ENCODE results near the gene GDF9. TPM values are rescaled to one million over a fixed set of nuclear protein-coding genes. Genes with fewer than 3 reads are reported as not detected.

GDF9 gene
- total RNA-seq, 2 experiments from 2014 or later: 0.77 to 0.80 TPM

DNA sequence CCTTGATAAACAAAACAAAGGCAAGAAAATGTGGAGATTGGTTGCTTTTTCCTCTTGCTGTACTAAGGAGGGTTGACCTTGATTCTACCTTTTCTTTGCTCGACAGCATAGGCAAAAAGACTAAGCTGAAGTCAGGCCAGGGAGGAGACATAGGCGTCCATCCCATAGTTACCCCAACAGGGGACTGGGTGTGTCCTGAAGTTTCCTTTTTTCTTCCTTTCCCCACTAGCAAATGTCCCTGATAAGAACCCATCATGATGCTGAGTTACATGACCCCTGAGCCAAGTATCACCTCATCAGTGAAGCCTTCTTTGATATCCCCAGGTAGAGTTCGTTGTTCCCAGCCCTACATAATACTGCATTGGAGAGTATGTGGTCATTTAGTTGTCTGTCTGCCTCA lies 26.0 kb downstream of the GDF9 start:
- Mint-ChIP-seq H3K27ac (no peak overlapping the region), H3K27me3 (no peaks in the 10 kb centered on the region), H3K9me3 (no peaks in the 10 kb centered on the region), H3K4me1 (no peaks in the 10 kb centered on the region), H3K36me3 (no peaks in the 10 kb centered on the region), H3K4me3 (no peak overlapping the region)
- DNase-seq: no peak
- no peak for ATAC-seq (ENCODE audit: low read depth)
- POLR2A ChIA-PET: no interaction called here

DNA sequence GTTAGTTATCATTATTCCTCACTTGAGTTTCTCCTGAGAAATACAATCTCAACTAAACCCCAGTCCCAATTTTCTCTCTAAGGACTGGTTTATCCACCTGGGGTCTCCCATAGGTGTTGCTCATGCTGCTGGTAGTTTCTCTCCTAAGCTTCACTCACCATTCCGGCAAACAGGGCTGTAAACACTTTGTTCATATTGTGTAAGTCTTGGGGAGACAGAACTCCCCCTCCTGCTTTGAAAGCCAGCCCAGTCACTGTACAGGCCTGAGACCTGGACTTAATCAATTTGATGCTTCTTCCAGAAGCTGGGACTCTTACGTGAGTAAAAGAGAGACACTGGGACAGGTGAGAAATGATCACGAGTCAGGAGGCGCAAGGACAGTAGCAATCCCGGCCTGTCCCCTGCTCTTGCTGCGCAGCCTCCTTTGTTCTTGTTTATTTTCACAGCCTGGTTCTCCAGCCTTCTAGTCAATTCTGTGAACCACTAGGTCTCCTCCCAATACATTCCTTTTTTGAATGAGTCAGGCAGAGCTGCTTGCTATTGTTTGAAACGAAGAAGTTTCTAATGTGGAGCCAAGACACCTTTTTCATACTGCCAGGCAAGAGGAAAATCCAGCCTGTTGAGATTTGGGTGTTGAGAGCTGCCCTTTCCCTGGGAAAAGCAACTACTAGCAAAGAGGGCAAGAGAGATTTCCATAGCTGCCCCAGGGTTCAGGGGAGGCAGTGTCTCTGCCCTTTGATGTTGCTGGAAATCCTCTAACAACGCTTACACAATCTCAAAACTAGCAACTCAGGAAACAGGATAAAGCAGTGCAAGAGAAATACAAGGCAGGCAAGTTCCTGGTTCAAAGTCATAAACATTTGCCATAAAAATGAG lies 26.6 kb downstream of the GDF9 start:
- H3K4me1 Mint-ChIP-seq: no peaks in the 10 kb centered on the region
- H3K27ac Mint-ChIP-seq: no peak overlapping the region
- no peak for DNase-seq
- H3K36me3 Mint-ChIP-seq: no peaks in the 10 kb centered on the region
- no peaks in the 10 kb centered on the region for H3K27me3 Mint-ChIP-seq
- no peak for ATAC-seq (ENCODE audit: low read depth)
- H3K4me3 Mint-ChIP-seq: no peak overlapping the region
- no peaks in the 10 kb centered on the region for H3K9me3 Mint-ChIP-seq
- POLR2A ChIA-PET: no interaction called here

DNA sequence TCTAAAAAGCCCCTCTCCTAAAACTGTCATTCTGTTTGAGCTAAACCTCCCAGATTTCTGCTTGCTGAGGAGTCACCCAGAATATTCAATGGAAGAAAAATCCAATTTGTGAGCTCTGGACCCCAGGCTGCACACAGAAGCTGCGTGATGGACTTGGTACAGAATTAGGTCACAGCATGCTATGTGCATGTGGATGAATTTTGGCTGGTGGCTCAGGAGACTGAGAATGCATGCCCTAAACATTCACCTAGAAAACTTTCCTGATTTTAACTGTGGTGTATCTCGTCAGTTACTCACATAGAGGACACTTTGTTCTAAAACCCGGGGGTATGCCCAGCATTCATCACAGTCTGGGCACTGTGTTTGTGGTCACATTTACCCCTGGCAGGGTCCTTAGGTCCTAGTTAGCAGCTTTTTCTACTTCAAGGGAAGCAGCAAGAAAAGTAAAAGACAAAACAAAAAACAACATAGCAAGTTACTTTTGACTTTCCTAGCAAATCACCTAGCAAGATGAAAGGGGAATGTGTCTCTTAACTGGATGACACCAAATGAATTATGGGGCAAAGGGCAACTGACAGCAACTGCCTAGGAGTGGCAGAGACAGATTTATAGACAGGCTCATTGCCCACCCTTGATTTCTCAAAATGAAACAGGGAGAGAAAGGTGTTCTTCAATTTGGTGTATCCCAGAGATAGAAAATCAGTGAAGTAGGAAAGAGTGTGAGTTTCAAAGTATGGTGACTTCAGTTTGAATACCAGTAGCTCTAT lies 27.6 kb downstream of the GDF9 start:
- H3K27me3 Mint-ChIP-seq: no peaks in the 10 kb centered on the region
- no peaks in the 10 kb centered on the region for H3K36me3 Mint-ChIP-seq
- no peak overlapping the region for H3K4me3 Mint-ChIP-seq
- no peak for ATAC-seq (ENCODE audit: low read depth)
- H3K27ac Mint-ChIP-seq: no peak overlapping the region
- H3K9me3 Mint-ChIP-seq: no peaks in the 10 kb centered on the region
- POLR2A ChIA-PET: no interaction called here
- no peaks in the 10 kb centered on the region for H3K4me1 Mint-ChIP-seq
- DNase-seq: no peak

DNA sequence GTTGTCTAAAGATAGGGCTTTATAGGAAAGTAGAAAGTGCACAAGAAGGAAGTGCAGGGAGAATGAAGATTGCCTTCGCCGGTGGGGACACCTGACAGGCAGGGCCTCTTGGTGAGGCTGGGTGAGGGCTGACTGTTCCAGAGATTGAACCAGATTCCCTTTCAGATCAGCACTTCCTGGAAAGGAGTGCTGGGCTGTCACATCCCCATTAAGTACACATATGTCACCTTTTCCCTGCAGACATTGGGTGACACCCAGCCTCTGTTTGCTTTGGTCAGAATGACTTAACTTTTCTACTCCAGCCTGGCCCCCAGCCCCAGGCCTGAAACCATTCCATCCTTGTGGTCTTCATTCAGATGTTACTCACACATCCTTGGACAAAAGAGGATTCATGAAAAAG lies 28.4 kb downstream of the GDF9 start:
- Mint-ChIP-seq H3K4me1 (no peaks in the 10 kb centered on the region), H3K36me3 (no peaks in the 10 kb centered on the region), H3K27ac (no peak overlapping the region), H3K9me3 (no peaks in the 10 kb centered on the region), H3K4me3 (no peak overlapping the region), H3K27me3 (peaks cover under 1% of the 10 kb centered on the region)
- no peak for ATAC-seq (ENCODE audit: low read depth)
- no peak for DNase-seq
- POLR2A ChIA-PET: interaction anchor here (0.7 kb wide), 1 partner anchor 18 kb away, joined by 3 read pairs; no protein-coding TSS in a partner anchor

DNA sequence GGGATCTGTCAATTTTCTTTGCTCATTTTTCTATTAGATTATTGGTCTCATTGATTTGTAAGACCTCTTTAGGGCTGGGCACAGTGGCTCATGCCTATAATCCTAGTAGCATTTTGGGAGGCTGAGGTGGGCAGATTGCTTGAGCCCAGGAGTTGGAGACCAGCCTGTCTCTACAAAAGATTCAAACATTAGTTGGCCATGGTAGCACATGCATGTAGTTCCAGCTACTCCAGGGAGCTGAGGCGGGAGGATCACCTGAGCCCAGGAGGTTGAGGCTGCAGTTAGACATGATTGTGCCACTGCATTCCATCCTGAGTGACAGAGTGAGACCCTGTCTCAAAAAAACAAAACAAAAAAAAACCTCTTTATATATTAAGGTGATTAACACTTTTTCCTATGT lies 29.4 kb downstream of the GDF9 start:
- no peak for ATAC-seq (ENCODE audit: low read depth)
- POLR2A ChIA-PET: interaction anchor here (0.7 kb wide), 1 partner anchor 19 kb away, joined by 3 read pairs; no protein-coding TSS in a partner anchor
- DNase-seq: no peak
- H3K4me1 Mint-ChIP-seq: no peaks in the 10 kb centered on the region
- H3K9me3 Mint-ChIP-seq: no peaks in the 10 kb centered on the region
- H3K27me3 Mint-ChIP-seq: peaks cover 3% of the 10 kb centered on the region
- no peak overlapping the region for H3K27ac Mint-ChIP-seq
- no peak overlapping the region for H3K4me3 Mint-ChIP-seq
- no peaks in the 10 kb centered on the region for H3K36me3 Mint-ChIP-seq

DNA sequence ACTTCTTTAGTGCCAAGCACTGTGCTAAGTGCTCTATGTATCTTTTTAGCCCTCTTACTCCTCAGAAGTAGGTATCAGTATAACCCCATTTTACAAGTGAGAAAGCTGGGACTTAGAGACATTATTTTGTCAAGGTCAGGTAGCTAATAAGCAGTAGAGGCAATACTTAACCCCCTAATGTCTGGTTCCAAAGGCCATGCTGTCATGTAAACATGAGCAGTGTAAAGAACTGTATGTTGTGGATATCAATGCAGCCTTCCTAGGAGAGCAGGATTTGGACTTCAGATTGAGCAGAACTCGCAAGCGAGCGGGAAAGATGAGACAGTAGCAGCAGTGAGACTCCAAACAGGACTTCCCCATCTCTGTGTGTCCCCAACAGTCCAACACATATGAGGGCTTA lies 32.2 kb downstream of the GDF9 start:
- H3K4me3 Mint-ChIP-seq: no peak overlapping the region
- no peaks in the 10 kb centered on the region for H3K36me3 Mint-ChIP-seq
- peaks cover 17% of the 10 kb centered on the region for H3K27me3 Mint-ChIP-seq
- DNase-seq (no peak), ATAC-seq (ENCODE audit: low read depth) (no peak)
- POLR2A ChIA-PET: no interaction called here
- H3K27ac Mint-ChIP-seq: no peak overlapping the region
- no peaks in the 10 kb centered on the region for H3K9me3 Mint-ChIP-seq
- H3K4me1 Mint-ChIP-seq: peaks cover 6% of the 10 kb centered on the region

DNA sequence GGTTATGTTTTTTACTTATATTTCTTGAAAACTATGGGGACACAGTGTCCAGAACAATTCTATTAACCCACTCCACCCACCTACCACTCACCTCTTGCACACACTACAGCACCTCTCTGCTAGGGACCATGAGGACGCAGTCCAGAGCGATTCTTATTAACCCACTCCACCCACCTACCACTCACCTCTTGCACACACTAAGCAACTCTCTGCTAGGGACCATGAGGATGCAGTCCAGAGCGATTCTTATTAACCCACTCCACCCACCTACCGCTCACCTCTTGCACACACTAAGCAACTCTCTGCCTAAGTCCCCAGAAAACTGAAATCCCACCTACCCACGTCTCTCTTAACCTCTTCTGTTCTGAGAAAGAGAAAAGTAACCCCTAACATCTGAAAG lies 33.7 kb downstream of the GDF9 start:
- POLR2A ChIA-PET: no interaction called here
- H3K4me3 Mint-ChIP-seq: peak overlapping the region; percentile 4
- no peak overlapping the region for H3K27ac Mint-ChIP-seq
- no peaks in the 10 kb centered on the region for H3K9me3 Mint-ChIP-seq
- H3K4me1 Mint-ChIP-seq: peaks cover 6% of the 10 kb centered on the region
- ATAC-seq (ENCODE audit: low read depth) (no peak), DNase-seq (no peak)
- H3K27me3 Mint-ChIP-seq: peaks cover 30% of the 10 kb centered on the region
- no peaks in the 10 kb centered on the region for H3K36me3 Mint-ChIP-seq

DNA sequence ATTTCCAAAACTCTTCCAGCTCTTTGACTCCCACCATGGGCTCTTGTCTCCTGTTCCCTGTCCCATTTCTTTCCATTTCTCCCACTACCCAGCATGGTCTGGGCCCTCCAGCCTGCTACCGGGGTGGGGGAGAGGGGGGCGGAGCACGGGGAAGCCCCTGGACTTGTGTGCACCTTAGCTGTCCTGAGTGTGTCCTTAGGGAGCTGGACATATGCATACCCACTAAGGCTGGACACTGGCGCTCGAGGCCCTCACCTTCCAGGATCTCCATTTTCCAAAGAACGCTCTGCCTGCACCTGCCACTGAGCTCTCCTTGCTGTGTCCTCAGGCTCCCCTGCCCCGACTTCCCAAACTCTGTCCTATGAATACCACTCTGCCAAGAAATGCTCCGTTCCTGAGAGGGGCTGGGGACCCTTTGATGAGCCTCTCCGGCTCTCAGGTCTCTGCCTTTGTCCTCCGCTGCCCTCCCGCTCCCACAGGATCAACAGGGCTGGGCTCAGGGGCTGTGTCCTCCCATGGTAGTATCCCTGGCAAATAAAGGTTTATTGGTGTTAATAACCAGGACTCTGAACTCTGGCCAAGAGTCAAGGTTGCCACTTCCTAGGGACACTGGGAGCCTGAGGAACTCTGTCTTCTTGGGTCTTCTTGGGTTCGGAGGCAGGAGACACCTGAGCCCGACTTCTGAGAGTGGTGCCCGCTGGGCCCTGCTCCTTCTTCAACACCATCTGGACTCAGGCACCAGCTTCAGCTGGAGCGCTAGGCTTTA lies 35.0 kb downstream of the GDF9 start:
- POLR2A ChIA-PET: no interaction called here
- Mint-ChIP-seq H3K4me1 (peaks cover 9% of the 10 kb centered on the region), H3K36me3 (peaks cover 2% of the 10 kb centered on the region), H3K27ac (peak overlapping the region; percentile 60), H3K9me3 (no peaks in the 10 kb centered on the region), H3K27me3 (peaks cover 40% of the 10 kb centered on the region), H3K4me3 (peak overlapping the region; percentile 75)
- DNase-seq (no peak), ATAC-seq (ENCODE audit: low read depth) (no peak)

DNA sequence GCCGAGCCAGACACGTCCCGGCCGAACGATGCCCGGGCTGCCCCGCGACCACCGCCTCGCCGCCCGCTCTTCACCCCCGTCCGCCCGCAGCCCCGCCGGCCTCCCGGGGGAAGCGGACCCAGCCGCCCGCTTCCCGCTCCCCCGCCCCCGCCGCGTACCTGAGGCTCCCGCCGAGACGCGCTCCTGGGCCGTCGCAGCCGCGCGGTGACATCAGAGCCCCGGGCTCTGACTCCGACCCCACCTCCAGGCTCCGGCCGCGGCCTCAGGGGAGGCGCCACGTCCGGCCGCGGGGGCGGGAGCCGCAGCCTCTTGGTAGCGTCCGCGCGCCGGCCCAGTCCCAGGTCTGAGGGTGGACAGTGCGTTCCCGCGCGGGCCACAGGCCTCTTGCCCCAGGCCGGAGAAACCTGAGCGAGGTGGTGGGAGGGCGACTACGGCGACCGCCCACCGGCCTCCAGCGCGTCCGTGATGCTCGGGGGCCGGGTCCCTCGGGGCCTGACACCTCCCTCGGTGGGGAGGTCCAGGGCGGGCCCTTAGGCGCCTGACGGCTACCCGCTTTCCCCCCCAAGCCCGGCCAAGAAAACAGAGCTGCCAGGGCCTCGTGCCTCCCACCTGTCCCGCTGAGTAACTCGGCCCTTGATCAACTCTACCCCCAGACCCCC lies 35.7 kb downstream of the GDF9 start, which contains the start of gene SHROOM1:
TSS of gene SHROOM1 (minus strand) at position 212 of the 659 bp plus-strand sequence. CDS start 4,507 bp downstream, outside the sequence.
- no peak for DNase-seq
- POLR2A ChIA-PET: interaction anchor here (1.5 kb wide), 1 partner anchor 17 kb away, joined by 3 read pairs; the partner anchor contains the start of gene SOWAHA
- Mint-ChIP-seq H3K9me3 (no peaks in the 10 kb centered on the region), H3K4me1 (peaks cover 9% of the 10 kb centered on the region), H3K4me3 (peak within 1 kb of the TSS; percentile 91), H3K27me3 (peaks cover 40% of the 10 kb centered on the region), H3K36me3 (peaks cover 2% of the 10 kb centered on the region), H3K27ac (peak within 1 kb of the TSS; percentile 69)
- peak; percentile 27 for ATAC-seq (ENCODE audit: low read depth)

DNA sequence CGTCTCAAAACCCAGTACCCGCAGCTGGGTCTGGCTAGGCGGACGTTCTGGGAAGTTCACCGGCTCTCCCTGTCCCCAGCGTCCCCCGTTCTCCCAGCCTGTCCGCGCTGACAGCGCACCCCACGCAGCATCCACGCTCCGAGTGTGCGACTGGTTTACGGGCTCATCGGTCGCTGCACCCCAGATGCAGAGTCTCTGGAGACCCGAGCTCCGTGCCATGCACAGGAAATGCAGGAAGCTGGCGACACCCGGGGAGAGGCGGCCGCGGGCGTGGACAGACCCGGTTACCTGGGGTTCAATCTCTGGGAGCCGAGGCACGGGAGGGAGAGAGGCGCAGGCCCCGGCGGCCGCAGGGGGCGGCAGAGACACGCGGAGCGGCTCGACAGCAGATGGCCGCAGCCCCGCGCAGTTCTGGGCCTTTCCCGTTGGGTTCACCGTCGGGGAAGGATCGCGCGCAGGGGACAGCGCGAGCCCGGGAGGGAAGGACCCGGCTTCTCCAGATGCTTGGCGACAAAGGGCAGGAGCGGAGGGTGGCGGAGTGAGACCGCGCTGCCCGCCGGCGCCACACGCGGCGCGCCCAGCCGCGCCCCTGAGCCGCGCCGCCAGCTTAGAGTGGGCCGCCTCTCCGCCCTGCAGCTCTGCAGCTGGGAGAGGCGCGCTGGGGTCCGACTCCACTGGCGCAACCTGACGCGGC lies 36.4 kb downstream of the GDF9 start:
- Mint-ChIP-seq H3K4me1 (peaks cover 9% of the 10 kb centered on the region), H3K27ac (peak overlapping the region; percentile 69), H3K4me3 (peak overlapping the region; percentile 91), H3K36me3 (peaks cover 2% of the 10 kb centered on the region), H3K27me3 (peaks cover 40% of the 10 kb centered on the region), H3K9me3 (no peaks in the 10 kb centered on the region)
- DNase-seq (peak; percentile 85), ATAC-seq (ENCODE audit: low read depth) (peak; percentile 83)
- POLR2A ChIA-PET: interaction anchor here (0.5 to 1.5 kb wide), 2 partner anchors 16 to 132 kb away, joined by 3 read pairs; partner anchors contain the start of gene SOWAHA

DNA sequence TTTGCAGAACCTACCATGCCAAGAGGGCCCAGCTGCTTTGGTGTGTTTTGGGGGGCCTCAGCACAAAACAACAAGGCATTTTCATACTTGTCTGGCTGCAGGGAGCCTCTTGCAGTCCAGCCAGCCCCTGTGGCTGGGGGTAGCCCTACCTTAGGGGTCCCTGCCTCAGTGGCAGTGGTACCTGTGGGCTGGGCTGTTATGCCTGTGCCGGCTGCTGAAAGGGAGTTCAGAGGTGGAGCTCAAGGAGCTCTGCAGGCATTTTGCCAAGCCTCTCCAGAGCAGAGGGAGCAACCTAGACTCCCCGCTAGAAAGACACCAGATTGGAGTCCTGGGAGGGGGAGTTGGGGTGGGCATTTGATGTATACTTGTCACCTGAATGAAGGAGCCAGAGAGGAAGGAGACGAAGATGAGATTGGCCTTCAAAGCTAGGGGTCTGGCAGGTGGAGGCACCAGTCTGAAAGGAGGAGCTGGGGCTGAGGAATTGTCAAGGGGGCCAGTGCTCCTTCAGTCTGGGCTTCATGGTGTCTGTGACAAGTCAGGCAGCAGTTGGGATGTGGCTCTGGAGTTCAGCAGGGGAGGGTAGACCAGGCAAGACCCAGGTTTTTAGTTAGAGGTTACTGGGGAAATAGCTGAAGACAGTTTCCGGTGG lies 37.3 kb downstream of the GDF9 start:
- Mint-ChIP-seq H3K4me1 (peaks cover 14% of the 10 kb centered on the region), H3K36me3 (peaks cover 2% of the 10 kb centered on the region), H3K9me3 (no peaks in the 10 kb centered on the region), H3K27me3 (peaks cover 40% of the 10 kb centered on the region), H3K4me3 (peak overlapping the region; percentile 91), H3K27ac (peak overlapping the region; percentile 16)
- no peak for DNase-seq
- ATAC-seq (ENCODE audit: low read depth): no peak
- POLR2A ChIA-PET: interaction anchor here (0.5 to 1.7 kb wide), 3 partner anchors 15 to 222 kb away, joined by 3 to 5 read pairs (median 3); partner anchors contain the start of genes HSPA4 and SOWAHA
